Left hindlimb (tissue), 1 donor: ENCODE data around the gene IGFL3.
"Not testable (repeated sequence)": the region's sequence is repeated elsewhere in the genome, so short reads cannot be mapped to it uniquely, and the experiment has no call there.

Experiments
- DNase-seq: peaks from one replicate; pipeline ENCODE4 v3.0.0-alpha.2; 2018

Gene IGFL3

DNA sequence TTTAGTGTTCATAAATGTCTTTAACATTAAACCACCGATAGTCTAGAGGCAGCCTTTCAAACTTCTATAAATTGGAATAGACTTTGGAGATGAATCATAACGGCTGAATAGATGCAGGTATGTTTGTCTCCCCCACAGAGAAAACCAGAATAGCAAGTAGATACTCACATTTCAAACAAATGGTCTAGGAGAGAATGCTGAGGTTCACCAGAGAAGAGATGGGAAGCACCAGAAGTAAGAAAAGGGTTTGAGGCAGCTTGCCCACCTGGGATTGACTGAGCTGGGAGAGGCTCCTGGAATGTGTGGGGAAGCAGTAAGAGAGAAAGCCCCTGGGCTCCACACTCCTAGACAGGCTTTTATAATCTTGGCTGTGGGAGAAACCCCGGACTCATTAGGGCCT is 6.4 kb downstream of the IGFL3 start:
- no peak for DNase-seq

DNA sequence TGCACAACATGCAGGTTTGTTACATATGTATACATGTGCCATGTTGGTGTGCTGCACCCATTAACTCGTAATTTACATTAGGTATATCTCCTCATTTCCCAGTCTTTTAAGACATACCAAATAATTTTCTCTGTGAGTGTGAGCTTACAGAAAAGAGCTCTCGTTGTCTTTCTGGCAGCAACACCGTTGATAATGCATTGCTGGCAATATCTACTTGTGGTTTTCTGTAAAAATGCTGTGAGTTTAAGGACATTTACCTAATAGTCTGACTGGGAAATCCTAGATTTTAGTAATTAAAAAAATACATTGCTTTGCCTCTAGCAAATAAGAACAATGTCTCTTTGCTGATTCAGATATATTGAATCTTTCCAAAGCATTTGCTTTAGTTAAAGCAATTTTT is 8.4 kb downstream of the IGFL3 start:
- no peak for DNase-seq

DNA sequence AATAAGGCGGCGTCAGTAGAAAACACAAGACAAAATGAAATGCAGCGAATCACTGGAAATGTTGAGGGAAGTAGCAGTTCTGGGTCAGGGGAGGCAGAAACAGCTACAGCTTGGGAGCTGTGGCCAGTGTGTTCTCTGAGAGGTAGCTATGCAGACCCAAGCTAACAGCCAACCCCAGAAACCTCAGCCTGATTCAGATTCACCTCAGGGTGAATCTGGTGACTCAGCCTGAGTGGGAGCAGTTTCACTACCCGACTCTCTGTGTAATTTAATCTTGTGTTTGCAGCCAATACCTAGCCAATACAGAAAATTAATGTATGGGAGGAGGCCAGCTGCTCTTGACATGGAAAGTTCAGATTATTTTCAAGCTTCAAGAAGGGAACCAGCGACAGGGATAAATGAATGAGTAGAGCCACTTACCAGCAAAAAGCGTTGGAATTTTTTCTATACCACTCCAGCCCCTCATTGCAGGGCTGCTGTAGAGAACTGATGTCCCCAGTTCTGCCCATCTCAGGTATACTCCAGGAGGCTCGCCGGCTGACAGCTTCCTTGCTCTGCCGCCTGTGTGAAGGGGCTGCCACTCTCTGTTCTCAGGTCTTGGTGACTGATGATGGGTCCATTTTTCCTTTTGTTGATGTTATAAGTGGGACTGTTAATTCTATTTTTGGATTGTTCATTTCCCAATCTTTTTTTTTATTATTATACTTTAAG is 8.9 kb downstream of the IGFL3 start:
- DNase-seq, result no peak

DNA sequence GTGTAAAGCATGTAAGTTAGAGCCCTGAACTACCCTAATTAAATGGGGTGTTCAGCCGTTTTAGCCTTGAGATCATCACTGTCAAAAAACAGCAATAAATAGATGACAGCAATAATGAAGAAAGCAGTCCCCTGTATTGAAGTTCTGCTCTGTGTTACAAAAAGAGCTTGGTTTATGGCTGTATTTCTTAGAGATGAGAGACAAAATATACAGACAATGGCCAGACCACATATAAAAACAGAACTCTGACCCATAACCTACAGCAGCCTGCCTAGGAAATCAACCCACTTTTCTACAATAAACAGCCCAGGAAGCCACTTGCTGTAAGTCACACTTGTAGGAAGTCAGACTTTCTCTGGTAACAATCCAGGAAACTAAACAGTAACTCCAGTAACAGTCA is 10.8 kb downstream of the IGFL3 start:
- DNase-seq, result no peak

DNA sequence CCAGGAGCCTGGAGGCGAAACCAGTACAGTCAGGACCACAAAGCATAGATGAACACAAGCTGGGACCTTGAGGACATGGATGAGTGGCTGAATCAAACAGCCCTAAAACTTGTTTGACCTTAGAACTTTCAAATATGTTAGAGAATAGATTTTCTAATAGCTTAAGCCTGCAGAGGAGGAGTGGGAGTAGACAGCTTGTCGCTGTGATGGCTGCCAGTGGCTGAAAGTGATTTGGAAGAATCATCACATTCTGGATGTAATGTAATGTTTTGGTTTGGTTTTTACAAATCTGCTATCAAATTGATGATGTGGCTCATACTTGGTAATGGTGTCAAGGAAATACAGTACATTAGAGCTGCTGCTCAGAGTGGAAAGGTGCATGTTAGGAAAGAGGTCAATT is 12.0 kb downstream of the IGFL3 start:
- no peak for DNase-seq

DNA sequence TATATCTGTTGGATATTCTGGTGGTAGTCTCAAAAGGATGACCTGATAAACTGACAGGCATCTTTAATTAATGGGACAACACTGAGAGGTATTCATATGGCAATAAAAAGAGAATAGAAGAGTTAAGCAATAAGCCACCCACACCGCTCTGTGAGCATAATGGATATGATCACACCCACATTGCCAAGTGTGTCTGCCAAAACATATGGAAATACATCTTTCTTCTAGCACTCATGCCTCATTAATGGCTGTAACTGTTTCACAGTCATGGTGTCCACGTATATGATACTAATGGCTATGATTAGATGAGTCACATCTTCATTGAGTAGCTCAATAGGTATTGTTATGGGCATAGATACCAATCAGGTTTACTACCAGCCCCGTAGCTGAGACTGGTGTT is 13.1 kb downstream of the IGFL3 start:
- DNase-seq, result no peak

DNA sequence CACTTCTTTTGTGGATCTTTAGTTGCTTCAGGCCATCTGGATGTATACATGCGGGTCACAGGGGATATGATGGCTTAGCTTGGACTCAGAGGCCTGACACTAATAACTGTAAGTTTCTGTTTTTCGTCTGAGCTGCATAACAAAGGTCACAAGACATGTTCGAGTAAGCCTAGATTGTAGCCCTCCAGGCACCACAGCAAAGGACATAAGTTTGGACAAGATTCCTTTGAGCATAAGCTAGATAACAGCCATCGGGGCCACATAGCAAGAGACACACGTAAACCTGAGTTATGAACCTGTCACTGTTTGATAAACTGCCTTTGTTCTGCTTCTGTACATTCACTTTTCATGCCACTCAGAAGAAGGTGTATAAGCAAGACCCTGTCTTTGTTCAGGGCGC is 14.6 kb downstream of the IGFL3 start:
- DNase-seq, result no peak

DNA sequence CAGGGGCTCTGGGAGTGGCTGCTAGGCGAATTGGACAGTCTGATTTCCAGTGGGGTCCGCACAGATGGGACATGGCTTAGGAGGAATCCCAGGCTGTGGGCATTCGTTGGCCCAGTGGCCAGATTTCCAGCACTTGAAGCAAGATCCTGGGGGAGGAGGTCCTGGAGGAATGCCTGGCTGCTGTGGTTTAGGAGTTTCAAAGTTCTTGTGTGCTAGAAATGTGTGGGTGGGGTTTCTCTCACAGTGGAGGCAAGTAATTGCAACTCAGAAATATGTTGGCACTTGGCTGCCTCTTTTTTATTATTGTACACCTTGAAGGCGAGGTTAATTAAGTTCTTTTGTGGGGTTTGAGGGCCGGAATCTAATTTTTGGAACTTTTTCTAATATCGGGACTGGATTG is 17.1 kb downstream of the IGFL3 start:
- DNase-seq, result no peak

DNA sequence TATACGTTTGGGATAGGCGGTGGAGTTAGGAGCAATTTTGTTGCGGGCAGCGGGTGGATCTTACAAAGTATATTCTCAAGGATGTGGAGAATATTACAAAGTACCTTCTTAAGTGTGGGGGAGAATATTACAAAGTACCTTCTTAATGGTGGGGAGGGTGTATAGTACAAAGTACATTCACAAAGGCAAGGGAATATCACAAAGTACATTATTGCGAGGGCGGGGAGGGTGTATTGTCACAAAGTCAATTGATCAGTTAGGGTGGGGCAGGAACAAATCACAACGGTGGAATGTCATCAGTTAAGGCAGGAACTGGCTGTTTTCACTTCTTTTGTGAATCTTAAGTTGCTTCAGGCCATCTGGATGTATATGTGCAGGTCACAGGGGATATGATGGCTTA is 22.2 kb downstream of the IGFL3 start:
- DNase-seq, result not testable (repeated sequence)

DNA sequence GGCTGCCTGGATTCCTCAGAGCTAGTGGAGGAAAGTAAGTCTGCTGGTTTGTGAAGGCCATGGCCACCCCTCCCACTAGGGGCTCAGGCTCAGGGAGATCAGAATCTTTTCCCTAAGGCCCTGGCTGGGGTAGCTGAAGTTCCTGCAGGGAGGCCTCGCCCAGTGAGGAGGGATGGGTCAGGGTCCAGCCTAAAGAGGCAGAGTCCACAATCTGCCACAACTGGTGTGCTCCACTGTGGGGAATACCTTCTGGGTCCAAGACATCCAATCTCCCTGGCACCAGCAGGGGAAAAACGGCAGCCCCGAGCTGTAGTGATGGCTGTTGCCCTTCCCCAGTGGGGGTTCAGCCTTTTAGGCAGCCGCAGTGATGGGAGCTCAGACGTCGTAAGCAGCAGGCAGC is 23.2 kb downstream of the IGFL3 start:
- no peak for DNase-seq

DNA sequence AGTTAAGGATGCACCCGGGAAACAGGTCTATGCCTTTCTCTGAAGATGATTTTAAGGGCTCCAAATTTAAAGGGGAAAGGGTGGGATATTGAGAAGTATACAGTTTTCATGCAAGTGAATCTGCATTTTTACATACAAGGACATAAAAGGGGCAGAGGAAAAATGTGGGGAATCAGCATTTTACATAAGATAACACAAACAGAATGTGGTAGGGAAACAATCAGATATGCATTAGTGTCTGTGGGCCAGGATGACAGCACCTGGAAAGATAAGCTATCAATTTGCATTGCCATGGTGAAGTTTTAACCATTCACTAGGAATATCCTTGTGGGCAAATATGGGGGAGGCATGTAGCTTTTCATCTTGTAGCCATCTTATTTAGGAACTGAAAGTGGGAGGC is 24.1 kb downstream of the IGFL3 start:
- no peak for DNase-seq

DNA sequence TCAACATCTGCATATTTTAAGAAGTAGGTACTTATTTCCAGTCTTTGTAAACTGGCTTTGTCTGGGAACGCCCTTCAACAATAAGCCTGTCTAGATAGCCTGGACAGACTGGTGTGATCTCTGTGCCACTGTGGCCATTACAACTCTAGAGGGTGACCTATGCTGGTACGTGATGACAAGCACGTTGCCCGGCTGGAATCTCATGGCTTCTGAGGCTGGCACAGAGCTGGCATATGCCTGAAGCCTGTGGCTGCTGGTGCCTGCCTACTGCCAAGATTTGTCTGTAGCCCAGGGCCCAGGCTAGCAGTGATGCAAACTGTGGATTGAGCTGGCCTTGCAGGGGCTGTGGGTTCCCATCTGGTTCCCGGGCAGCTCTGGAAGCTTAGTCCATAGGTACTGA is 34.0 kb downstream of the IGFL3 start:
- no peak for DNase-seq

DNA sequence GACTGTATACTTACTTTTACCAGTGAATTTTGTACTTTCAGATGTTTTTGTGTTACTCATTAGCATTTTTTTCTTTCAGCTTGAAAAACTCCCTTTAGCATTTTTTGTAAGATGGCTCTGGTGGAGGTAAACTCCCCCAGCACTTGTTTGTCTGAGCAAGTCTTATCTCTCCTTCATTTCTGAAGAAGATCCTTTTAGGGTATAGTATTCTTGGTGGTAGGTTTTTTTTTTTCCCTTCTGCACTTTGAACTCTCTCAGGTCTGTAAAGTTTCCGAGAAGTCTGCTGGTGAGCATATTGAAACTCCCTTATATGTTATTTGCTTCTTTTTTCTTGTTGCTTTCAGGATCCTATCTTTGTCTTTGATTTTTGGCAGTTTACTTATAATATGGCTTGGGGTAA is 35.1 kb downstream of the IGFL3 start:
- DNase-seq, result no peak

DNA sequence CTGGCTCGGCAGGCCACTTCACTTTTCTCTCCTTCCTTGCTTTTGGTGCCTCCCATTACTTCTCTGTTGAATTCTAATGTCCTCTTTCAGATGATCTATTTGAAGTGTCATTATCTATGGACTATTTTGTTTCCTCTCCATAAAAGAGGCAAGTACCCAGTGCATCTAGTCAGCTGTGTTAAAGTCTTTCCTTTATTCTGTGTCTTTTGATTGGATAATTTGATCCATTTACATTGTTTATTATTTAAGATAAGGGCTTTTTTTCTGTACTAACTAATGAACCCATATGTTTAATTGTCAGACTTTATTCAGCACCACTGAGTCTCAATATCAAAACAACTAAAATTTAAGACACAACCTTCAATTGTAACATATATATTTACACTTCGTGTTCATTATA is 36.4 kb downstream of the IGFL3 start:
- DNase-seq, result no peak

DNA sequence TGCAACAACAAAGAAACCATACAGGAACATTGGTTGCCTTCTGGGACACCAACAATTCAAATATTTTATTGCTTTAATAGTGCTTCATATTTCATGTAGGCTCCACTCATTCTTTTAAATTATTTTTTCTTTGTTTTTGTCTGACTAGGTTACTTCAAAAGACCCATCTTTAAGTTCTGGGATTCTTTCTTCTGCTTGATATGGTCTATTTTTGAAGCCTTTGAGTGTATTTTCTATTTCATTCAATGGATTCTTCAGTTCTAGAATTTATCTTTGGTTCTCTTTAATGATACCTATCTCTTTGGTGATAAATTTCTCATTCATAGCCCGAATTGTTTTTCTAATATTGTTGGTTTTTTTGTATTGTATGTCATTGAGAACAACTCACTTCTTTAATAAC is 38.6 kb downstream of the IGFL3 start:
- DNase-seq, result no peak

DNA sequence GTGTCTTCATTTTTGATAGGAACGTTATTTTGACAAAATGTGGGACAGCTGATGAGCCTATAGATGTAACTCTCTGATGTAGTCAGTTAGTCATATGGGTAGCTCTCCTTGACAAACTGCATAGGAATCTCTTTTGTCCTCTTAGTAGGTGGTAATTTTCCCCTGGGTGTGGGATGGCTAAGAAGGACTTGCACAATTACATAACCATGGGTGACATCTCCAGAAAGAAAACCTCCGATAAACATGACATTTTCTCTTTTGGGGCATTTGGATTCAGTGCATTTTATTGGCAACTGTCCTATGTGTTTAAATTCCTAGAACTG is 41.8 kb downstream of the IGFL3 start:
- no peak for DNase-seq

DNA sequence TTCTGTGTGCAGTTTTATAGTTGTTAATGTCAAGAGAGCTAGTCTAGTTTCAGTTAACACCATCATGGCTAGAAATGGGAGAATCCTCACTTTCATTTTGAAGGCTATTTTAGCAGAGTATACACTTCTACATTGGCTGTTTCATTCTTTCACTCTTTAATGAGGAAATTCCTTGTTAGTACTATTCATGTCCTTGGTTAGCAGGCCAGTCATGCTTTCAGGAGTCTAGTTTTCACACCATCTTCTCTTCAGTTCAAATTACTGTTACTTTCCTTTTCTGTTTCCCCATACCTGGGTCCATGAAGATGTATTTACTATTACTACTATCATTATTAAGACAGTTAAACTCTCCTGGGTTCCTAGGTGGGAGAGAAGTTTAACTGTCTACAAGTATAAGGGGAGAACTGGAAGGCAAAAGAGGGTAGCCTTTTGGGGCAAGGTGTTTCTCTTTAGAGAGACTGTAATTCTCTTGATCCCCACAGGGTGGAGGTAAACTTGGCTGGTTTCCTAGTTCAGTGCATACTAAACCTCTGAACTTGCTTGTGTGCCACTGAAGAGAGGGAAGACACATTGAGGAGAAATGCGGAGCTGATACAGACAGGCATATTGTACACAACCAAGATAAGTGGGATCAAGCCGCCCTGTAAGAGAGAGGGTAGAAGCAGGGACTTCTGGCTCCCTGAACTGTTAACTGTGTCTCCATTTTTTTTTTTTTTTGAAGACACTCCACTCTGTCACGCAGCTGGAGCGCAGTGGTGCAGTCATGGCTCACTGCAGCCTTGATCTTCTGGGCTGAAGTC is 42.4 kb downstream of the IGFL3 start:
- DNase-seq, result no peak

DNA sequence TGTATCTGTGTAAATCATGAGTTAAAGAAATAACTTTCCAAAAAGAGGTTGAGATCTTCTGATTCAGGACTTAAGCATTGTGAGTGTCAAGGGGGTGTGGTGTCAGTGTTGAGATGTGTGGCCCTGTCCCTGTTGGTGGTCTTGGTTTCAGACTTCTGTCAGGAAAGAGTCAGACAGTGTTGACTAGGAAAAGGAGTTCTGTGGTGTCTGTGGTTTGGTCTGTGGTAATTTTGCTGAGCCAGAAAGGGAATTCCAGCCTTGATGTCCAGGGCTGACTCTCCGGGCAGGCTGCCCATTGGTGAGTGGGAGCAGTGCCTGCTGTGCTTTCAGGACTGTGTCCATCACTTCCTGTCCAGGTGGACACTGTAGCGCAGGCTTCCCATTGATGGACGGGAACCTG is 43.9 kb downstream of the IGFL3 start:
- peak; percentile 44 for DNase-seq

DNA sequence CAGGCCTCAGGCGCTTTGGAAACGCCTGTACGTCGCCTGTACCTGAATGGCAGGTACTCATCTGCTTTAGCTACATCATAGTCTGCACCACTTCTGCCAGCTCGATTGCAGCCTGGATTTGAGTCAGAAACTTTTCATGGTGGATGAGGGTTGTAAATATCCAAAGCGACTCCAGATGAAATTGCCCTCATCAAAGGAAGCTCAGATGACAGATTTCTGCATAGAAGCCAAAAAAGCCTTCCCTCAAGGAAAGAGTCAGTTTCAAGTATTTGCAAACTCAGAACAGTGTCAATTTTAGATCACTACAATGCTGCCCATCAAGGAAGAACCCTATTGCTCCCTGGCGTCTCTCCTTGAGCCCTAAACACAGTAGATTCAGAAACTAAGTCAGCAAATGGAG is 44.9 kb downstream of the IGFL3 start:
- no peak for DNase-seq

DNA sequence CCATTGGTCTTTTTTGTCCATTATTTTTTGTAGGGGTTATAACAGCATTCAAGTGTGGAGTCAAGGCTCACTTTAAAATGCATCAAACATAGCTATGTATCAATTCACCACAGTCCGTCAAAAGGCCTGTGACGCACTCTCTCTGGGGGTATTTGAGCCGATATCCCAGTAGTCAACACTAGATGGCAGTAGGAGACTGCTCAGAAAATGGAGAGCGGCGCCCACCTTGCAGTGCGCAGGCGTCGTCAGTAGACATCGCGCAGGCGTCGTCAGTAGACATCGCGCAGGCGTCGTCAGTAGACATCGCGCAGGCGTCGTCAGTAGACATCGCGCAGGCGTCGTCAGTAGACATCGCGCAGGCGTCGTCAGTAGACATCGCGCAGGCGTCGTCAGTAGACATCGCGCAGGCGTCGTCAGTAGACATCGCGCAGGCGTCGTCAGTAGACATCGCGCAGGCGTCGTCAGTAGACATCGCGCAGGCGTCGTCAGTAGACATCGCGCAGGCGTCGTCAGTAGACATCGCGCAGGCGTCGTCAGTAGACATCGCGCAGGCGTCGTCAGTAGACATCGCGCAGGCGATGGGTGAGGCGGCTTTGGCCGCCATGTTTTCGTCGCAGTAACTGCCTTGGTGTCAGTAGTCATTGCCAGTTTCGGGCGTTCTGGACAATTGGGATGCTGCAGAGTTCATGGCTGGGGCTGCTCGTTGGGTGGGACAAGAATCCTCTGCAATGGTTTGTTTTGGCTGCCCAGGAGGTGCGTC is 45.7 kb downstream of the IGFL3 start:
- not testable (repeated sequence) for DNase-seq

DNA sequence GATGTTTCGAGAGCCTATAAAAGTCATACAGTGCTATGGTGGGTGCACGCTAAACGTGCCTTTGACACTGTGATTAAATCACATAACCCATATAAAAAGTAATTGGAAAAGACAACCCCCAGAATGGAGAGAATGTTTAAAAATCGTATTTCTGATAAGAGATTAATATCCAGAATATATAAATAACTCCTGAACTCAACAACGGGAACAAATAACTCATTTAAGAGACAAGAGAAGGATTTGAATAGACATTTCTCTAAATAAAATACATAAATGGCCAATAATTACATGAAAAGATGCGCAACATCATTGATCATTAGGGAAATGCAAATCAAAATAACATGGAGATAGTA is 46.7 kb downstream of the IGFL3 start:
- DNase-seq, result no peak

DNA sequence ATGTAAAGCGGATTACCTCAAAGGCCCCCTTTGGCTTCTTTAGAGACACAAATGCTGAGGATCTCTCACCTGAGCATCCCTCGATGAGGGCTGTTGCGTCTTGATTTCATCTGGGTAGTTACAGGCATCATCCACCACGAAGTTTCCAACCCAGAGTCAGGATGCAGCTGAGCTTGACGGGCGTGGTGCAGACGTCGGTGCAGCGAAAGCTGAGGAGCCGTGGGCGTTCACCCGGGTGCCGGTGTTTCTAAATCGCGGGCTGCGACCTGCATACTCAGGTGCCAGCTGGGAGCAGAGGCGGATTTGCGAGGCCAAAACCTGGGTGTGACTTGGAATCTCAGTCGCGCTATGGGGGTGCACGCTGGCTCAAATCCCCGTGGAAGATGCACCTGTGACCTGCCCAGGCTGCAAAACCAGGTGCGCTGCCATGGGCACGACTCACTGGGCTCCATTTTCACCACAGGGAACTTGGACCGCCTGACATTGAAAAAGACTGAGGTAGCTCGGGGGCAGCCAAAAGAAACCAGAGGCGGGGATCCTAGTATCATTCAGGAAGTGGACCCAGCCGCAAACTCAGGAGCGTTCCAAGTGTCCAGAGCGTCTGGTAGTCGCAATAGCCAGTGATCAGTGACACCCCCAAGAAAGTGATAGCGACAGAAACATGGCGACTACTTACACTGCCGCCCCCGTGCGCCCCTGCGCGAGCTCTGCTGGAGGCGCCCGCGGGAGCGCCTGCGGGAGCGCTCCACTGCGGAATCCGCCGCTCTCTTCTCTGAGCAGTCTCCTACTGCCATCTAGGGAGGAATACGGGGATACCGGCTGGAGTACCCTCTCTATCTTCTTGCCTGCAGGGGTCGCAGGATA is 47.3 kb downstream of the IGFL3 start:
- DNase-seq, result peak; percentile 70
